SK-N-MC (cell line): Measurements from ENCODE around the gene SPIRE2.
"Not testable (repeated sequence)": the region's sequence is repeated elsewhere in the genome, so short reads cannot be mapped to it uniquely, and the experiment has no call there.

Experiments
- DNase-seq: peaks from one replicate; pipeline ENCODE4 v3.0.0-alpha.2; 2011; ENCODE audit warnings: low read depth, low spot score
- H3K27ac ChIP-seq: fragments of 200-600 bp; sonication (generic); 2 replicates; pipeline ENCODE4 v1.5.1; 2016; ENCODE audit warnings: mixed run types
- H3K36me3 ChIP-seq: fragments of 200-600 bp; sonication (generic); 2 replicates; pipeline ENCODE4 v1.6.1; 2017; ENCODE audit warnings: antibody characterized with exemption, low read length, mixed read lengths; ENCODE audit not compliant: insufficient read depth
- H3K4me3 ChIP-seq: fragments of 200-600 bp; sonication (generic); 2 replicates; pipeline ENCODE4 v1.5.1; 2016
- H3K9ac ChIP-seq: fragments of 200-600 bp; sonication (generic); 2 replicates; pipeline ENCODE4 v1.8.0; 2017; ENCODE audit warnings: mixed run types, mixed read lengths; ENCODE audit not compliant: insufficient read length
- H3K9me3 ChIP-seq: fragments of 200-600 bp; sonication (generic); 2 replicates; pipeline ENCODE4 v1.6.1; 2017; ENCODE audit warnings: low read depth, mild to moderate bottlenecking, antibody characterized with exemption, low read length, moderate library complexity, mixed read lengths
- EZH2 ChIP-seq: fragments of 200-600 bp; sonication (generic); IDR thresholded peaks from one replicate; pipeline ENCODE4 v1.6.1; 2017; ENCODE audit warnings: antibody characterized with exemption
- FOXP2 ChIP-seq: optimal IDR thresholded peaks from 2 replicates; pipeline ENCODE3; 2011; ENCODE audit warnings: mild to moderate bottlenecking, moderate library complexity; ENCODE audit not compliant: insufficient read depth; ENCODE audit errors: extremely low read length, control extremely low read depth
- POLR2AphosphoS5 ChIP-seq: IDR thresholded peaks from 2 replicates; pipeline ENCODE4 v1.6.1; 2012; ENCODE audit warnings: mild to moderate bottlenecking, low read depth, low read length, borderline replicate concordance

The SPIRE2 gene

DNA sequence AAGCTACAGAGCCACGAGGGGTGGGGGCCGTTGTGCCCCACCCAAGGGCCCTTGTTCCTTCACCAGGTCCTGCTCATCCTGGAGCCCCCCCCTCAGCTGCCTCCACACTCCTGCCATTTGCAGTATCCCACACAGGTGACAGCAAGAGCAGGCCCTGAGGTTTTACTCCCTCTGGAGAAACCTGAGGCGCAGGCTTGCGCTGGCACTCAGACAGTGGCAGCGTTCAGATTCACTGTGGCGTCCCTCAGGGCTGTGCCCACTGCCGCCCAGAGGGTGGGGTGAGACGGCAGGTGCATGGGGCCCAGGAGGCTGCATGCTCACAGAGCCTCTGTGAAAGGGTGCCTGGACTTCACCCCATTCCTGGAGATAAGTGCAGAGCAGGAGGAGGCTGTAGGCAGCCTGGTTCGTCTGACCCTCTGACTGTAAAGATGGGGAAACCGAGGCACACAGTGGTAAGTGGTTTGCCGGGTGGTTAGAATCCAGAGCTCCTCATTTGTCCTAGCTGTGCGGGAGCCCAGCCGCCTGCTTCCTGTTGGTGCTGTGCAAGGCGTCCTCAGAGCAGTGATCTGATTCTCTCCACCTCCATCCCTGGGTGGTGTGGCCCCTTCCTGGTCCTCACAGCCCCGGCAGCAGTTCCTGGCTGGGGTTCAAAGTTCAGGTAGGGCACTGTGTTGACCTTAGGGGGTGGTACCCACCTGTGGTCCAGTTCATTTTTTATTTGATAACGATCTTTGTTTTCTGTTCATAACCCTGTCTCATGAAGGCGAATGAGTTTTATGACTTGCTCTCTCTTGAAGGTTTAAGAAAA lies 1.6 kb downstream of the SPIRE2 start:
- no peak overlapping the region for H3K4me3 ChIP-seq
- no peaks in the 10 kb centered on the region for H3K36me3 ChIP-seq

DNA sequence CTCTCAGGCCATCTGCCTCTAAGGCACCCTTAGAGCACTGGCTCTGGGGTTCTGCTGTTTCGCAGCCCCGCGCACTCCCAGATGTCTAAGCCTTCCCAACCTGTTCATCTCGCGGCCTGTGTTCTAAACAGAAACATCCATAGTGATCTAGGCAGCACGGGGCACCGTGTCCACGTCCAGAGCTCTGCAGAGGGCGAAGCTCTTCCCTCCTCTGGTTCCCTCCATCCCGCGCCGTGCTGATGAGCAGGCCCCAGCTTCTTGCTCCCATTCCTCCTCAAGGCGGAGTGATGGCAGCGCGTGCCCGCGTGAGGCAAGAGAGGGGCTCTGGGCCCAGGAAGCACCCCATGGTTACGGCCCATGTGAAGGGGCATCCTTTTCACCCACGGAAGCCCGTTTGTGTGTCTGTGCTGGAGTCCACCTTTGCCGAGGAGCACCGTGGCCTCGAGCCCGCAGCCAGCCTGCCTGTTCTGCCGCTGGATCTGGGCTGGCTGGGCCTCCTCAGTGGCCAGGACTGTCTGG lies 3.6 kb downstream of the SPIRE2 start:
- no peak for DNase-seq
- no peak overlapping the region for H3K9ac ChIP-seq
- H3K4me3 ChIP-seq: no peak overlapping the region
- TF ChIP-seq FOXP2 (no peak), EZH2 (no peak), POLR2AphosphoS5 (no peak)
- no peak overlapping the region for H3K27ac ChIP-seq
- no peaks in the 10 kb centered on the region for H3K9me3 ChIP-seq
- no peaks in the 10 kb centered on the region for H3K36me3 ChIP-seq

More for the DNA sequence above, 1.6 kb downstream of the SPIRE2 start:
- H3K9ac ChIP-seq: no peak overlapping the region
- no peak overlapping the region for H3K27ac ChIP-seq
- no peak for DNase-seq
- TF ChIP-seq POLR2AphosphoS5: no peak
- no peak for TF ChIP-seq FOXP2
- TF ChIP-seq EZH2: no peak
- H3K9me3 ChIP-seq: no peaks in the 10 kb centered on the region

GRCh38 chr16:89833664-89834363 lies 5.5 kb downstream of the SPIRE2 start:
- not testable (repeated sequence) for H3K9ac ChIP-seq, H3K4me3 ChIP-seq, H3K9me3 ChIP-seq, H3K36me3 ChIP-seq, H3K27ac ChIP-seq, DNase-seq

DNA sequence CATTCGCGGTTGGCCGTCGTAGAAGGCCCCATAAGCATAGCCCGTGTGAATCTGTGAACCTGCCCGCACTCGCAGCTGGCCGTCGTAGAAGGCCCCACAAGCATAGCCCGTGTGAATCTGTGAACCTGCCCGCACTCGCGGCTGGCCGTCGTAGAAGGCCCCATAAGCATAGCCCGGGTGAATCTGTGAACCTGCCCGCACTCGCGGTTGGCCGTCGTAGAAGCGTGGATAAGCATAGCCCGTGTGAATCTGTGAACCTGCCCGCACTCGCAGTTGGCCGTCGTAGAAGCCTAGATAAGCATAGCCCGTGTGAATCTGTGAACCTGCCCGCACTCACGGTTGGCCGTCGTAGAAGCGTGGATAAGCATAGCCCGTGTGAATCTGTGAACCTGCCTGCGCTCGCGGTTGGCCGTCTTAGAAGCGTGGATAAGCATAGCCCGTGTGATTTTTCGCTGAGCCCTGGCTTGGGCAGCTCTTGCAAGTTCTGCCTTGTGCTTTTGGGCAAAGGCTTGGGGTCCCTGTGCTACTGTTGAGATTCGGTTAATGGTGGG lies 6.6 kb downstream of the SPIRE2 start:
- H3K36me3 ChIP-seq, DNase-seq, H3K9me3 ChIP-seq, H3K9ac ChIP-seq, H3K4me3 ChIP-seq, H3K27ac ChIP-seq: not testable (repeated sequence)

DNA sequence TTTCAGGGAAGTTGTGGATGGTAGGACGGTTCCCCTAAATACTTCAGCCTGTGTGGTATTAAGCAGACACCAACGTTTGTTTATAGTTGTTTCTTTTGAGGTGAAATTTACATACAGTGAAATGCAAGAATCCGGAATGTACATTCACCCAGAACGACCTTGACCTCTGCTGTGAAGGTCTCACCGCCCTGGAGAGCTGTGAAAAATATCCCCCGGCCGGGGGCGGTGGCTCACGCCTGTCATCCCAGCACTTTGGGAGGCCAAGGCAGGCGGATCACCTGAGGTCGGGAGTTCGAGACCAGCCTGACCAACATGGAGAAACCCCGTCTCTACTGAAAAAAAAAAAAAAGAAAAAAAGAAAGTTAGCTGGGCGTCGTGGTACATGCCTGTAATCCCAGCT lies 8.2 kb downstream of the SPIRE2 start:
- H3K27ac ChIP-seq, DNase-seq, H3K36me3 ChIP-seq, H3K9me3 ChIP-seq, H3K9ac ChIP-seq, H3K4me3 ChIP-seq: not testable (repeated sequence)

DNA sequence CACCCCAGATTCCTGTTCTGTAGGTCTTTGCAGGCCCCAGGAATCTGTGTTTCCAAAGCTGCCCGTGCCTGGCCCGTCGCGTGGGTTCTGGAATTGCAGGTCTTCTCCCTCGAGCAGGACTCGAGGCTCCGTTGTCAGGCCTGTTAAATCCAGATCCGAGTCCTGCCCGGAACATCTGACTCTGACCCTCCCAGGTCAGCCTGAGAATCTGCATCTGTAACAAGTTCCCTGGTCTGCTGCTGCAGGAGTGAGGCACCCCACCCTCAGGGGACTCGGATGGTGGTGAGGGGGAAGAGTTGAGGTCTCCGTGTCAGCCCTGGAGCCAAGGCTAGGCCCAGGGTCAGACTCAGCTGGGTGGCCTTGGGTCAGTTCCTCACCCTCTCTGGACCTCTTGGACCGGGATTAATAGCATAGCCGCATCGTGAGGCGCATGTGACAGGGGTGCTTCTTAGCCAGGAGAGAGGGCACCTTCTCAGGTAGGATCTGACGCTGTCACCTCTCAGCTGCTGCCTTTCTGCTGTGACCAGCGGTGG lies 8.8 kb downstream of the SPIRE2 start:
- Histone ChIP-seq H3K4me3 (no peak overlapping the region), H3K9me3 (no peaks in the 10 kb centered on the region), H3K27ac (no peak overlapping the region), H3K9ac (no peak overlapping the region), H3K36me3 (no peaks in the 10 kb centered on the region)
- TF ChIP-seq FOXP2 (no peak), POLR2AphosphoS5 (no peak), EZH2 (no peak)
- DNase-seq: no peak

GRCh38 chr16:89841275-89841674 lies 13.0 kb downstream of the SPIRE2 start:
- H3K9me3 ChIP-seq: no peaks in the 10 kb centered on the region
- H3K27ac ChIP-seq: no peak overlapping the region
- no peak for DNase-seq
- no peak overlapping the region for H3K9ac ChIP-seq
- no peak for TF ChIP-seq POLR2AphosphoS5
- TF ChIP-seq FOXP2: no peak
- TF ChIP-seq EZH2: no peak
- no peaks in the 10 kb centered on the region for H3K36me3 ChIP-seq
- H3K4me3 ChIP-seq: no peak overlapping the region

DNA sequence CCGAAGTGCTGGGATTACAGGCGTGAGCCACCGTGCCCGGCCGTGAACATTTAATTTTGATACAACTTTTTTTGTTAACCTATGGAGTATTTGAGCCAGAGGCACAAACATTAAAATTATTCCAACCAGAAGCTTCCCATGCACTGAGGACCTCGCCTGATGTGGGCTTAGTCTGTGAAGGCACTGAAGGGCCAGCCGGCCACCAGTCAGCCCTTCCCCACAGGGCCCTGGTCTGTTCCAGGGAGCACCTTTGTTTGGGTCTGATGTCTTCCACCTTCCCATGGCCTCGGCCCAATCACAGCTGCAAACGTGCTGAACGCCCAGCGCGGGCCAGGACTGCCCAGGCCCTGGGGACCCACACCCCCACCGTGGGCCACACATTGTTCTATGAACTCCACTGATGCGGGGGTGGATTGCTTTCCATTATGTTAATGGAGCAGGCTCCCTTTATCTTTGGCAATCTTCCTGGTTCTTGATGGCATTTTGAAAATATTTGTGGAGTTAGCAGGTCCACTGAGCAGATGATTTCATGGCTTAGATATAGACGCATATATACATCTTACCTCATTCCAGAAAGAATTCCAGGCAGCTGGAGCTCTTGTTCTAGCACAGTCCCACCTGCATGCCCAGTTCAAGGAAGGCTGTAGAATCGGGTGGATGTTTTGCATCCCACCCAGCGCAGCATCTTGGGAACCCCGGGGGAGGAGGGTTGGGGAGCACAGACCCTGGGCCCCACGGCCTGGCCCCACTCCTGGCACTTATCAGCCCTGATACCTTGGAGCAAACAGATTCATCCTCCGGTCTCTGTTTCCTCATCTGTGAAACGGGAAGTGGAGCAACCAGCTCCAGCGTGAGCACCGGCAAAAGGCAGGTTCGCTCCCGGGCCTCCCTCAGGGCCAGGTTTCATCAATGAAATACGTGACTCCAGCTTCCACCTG lies 14.5 kb downstream of the SPIRE2 start:
- Histone ChIP-seq H3K27ac (no peak overlapping the region), H3K9me3 (no peaks in the 10 kb centered on the region), H3K4me3 (no peak overlapping the region), H3K9ac (no peak overlapping the region), H3K36me3 (no peaks in the 10 kb centered on the region)
- TF ChIP-seq FOXP2 (no peak), EZH2 (no peak), POLR2AphosphoS5 (no peak)
- DNase-seq: no peak
